AG20443 (cell line): ENCODE measurements around the gene VWA3B.

Experiments
- DNase-seq: peaks from one replicate; pipeline ENCODE4 v3.0.0; 2012; ENCODE audit warnings: low spot score, mixed read lengths

Gene VWA3B

DNA sequence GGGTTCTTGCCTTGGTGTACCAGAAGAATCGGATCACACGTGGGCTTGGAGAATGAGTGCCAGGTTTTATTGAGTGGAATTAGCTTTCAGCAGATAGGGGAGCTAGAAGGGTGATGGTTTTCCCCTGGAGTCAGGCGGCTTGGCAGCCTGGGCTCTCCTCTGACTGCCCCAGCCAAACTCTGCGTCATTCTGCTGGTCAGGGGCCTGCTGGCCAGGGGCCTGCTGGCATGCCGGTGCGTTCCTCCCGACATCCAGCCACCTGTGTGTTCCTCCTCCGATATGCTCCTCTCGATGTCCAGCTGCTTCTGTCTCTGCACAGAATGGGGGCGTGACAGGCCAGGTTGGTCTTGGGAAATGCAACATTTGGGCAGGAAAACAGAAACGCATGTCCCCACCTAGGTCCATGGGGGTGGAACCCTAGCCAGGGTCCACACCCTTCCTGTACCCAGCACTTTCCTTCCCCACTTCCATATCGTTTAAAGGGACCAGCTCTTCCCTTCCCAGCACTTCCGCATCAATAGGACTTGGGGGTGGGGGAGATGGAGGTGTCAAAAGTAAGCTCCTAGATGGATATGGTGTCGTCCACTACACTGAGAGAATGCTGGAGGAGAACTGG, 85.3 kb downstream of the VWA3B start:
- DNase-seq: no peak

GRCh38 chr2:98172951-98173350, 86.0 kb downstream of the VWA3B start:
- no peak for DNase-seq

GRCh38 chr2:98175811-98176210, 88.8 kb downstream of the VWA3B start:
- no peak for DNase-seq

DNA sequence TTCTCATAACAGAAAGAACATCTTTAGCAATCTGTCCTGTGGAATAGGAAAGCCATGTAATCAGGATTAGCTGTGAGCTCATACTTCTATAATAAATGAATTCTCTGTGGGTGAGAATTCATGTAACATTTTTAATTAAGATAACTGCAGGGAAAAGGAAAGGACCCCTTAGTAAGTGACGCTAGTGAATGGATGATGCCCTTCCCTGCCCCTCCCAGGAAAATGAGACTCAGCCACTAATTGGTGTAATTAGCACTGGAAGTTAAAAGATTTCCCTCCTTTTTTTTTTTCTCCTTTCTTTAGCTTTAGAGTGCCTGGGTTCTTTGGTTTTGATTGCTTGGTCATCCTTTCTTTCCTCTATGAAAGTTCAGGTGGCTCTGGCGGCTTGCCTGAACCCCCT, 90.3 kb downstream of the VWA3B start:
- no peak for DNase-seq

GRCh38 chr2:98177986-98178385, 91.0 kb downstream of the VWA3B start:
- no peak for DNase-seq

DNA sequence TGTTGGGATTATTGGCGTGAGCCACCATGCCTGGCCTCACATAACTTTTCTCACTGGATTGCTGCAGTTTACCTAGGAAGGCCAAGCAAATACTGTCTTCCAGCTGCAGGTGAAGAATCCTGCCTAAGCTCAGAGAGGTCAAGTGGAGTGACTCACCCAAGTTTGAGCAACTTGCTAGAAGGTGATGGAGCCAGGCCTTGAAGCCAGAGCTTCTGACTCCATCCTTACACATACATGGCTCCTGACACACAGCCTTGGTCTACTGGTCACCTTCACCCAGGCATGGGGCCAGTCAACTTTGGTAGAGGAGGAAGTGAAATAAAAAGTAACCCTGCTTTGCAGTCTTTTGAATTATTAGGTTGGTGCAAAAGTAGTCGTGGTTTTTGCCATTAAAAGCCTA, 93.5 kb downstream of the VWA3B start:
- DNase-seq: no peak

- DNase-seq: no peak
These were observed 94.4 kb downstream of the VWA3B start for GRCh38 chr2:98181346-98181745.

- DNase-seq: no peak
These were observed 98.8 kb downstream of the VWA3B start for GRCh38 chr2:98185801-98186200.

GRCh38 chr2:98187194-98187593, 100.2 kb downstream of the VWA3B start:
- DNase-seq: no peak

DNA sequence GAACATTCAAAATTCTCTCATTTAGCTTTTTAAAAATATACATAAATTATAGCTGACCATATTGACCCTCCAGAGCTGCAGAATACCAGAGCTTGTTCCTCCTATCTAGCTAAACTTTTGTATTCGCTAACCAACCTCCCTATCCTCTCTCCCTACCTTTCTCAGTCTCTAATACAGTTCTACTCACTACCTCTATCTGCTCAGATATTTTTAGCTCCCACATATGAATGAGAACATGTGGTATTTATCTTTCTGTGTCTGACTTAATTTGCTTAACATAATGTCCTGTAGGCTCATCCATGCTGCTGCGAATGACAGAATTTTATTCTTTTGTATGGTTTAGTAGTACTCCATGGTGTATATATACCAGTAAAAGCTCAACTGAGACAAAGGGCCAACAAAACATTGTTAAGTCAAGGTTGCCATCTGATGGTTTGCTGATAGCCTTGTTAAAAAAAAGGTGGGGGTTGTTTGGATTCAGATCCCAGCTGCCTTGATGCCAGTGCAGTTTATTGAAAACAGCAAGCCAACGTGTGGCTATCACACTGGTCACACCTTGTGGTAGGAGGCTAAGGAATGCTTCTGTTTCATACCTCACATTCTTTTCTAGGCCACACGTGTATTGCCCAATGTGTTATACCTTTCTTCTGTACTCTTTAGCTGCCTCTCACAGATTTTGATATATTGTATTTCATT, 101.5 kb downstream of the VWA3B start:
- no peak for DNase-seq

DNA sequence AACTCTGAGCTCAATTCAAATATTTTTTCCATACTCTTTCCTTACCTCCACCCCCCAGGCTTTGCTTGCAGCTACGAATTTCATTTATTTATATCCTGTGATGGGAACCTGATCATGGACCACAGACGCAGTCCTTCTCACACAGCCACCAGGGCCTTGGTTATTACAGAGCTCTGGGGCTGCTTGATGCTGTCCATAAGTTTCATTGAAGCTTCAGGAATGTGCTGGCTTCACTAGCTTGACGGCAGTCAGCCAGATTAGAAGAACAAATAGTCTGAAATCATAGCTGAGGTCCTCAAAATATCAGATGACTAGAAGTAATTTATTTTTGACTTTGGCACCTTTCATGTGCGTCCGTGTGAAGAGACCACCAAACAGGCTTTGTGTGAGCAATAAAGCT, 104.9 kb downstream of the VWA3B start:
- no peak for DNase-seq

DNA sequence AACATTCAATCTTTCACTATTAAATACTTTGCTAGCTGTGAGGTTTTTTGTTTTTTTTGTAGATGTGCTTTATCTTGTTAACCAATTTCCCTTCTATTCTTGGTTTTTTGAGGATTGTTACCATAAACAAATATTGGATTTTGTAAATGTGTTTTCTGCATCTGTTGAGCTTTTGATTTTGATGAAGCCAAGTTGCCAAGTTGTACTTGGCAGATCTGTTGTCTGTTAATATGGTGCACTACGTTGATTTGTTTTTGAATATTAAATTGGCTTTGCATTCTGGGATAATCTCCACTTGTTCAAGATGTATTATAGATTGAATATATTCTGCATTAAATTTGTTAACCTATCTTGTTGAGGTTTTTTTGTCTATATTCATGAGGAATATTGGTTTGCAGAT, 114.6 kb downstream of the VWA3B start:
- no peak for DNase-seq

GRCh38 chr2:98205889-98206288, 118.9 kb downstream of the VWA3B start:
- DNase-seq: no peak

DNA sequence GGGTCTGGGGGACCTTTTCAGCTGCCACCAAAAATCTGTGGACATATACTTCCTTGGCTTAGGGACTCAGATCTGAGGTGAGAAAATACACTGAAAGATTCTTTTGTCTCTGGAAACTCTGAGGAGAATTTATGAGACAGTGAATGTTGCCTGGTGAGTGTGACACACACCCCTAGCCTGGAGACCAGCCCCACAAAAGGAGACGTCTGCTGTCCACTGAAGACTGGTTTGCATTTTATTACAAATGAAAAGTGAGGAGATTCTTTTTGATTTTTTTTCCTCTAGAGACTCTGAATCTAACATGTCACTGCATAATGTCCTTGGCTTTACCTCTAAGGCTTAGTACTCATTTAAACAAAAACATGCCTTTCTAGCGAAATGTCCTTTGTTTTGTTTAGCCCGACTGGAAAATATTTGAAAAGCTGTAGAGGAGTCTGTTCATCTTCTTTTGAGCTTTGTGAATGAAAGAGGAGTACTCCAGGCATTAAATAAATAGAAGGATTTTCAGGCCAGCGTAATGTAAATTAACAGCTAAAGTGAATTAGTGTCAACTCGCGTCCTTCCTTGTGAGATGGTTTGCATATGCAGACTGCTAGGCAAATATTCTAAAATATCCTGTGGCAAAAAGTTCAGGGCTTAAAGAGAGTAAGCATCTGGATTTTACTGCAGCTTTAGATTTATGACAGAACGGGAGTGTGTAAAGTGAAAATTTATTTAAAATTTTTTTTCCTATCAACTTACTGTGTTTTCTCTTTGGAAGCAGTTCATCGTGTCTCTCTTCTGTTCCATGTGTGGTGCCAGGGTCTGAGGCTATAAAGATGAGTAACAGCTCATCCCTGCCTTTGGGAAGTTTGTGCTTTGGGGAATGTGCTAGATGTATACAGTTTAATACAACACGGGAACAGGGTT, 125.4 kb downstream of the VWA3B start:
- DNase-seq: no peak

DNA sequence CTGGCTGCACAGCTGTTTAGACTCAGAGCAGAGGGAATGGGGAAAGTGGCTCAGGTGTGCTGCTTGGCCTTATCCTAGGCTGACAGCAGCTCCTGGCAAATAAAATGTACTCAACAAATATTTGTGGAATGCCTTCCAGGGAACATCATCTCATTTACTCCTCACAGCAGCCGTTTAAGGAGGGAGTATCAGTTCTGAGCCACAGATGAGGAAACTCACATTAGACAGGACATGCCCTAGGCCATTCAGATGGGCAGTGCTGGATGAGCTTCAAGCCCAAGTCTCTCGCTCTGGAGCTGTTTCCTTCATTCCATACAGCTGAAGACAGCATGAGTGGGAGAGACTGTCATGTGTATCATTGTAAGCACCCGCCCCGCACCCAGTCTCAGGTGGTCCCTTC, 129.6 kb downstream of the VWA3B start:
- no peak for DNase-seq

- no peak for DNase-seq
These were observed 132.2 kb downstream of the VWA3B start for GRCh38 chr2:98219152-98219551.

GRCh38 chr2:98233941-98234340, 147.0 kb downstream of the VWA3B start:
- DNase-seq: no peak

DNA sequence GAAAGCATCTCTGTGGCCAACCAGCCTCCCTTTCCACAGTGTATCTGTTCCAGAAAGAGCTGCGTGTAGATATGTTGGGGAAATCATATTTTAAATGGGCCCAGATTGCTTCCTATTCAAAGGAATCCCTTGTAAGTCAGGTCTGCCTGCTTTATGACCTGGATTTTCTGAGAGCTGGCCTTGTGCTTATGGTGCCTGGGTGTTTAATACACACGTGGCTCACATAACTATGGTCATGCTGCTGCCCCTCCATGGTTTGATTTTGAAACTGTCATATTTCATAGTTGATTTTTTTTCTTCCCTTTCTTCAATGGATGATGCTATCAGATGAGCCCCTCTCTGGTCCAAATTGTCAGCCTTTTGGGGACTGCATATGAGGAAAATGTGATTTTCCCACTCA, 147.8 kb downstream of the VWA3B start:
- DNase-seq: no peak

GRCh38 chr2:98236935-98237334, 150.0 kb downstream of the VWA3B start:
- DNase-seq: no peak

DNA sequence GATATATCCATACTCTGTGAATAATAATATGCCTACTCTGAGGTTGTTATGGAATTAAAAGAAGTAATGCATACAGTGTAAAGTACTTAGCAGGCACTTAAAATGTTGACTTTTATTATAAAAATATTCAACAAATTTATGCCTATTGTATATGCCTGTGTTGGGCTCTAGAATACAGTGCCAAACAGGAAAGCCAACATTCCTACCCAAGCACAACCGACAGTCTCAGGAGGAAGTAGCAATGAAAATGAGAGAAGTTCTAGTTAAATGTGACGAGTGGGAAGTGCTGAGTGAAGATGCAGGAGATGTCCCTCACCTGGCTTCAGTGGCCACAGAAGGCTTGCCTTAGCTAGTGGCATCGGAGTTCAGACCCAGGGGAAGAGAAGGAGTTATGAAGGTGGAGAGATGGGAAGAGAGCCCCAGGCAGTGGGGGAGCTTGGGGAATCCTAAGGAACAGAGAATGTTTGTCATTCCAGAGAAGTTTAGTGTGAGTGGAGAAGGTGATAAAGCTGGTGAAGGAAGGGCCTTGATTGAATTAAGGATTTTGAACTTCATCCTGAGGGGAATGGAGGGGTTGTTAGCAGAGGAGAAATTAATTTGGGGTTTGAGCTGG, 153.9 kb downstream of the VWA3B start:
- no peak for DNase-seq

DNA sequence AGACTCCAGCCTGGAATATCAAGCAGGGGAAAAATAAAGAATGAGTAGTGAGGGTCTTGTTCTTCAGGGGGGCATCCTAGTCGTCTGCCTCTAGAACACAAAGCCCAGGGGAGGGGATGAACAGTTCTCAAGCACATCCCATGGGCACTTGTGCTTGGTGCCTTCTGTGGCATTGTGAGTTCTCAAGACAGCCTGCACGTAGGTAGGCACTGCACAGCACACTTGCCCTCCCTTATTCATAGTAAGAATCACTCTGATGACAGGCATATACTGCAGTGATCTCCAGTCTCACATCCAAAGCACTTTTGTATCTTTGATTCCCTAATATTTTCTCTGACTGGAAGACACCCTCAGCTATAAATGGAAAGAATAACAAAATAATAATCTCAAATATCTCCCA, 154.6 kb downstream of the VWA3B start:
- no peak for DNase-seq

DNA sequence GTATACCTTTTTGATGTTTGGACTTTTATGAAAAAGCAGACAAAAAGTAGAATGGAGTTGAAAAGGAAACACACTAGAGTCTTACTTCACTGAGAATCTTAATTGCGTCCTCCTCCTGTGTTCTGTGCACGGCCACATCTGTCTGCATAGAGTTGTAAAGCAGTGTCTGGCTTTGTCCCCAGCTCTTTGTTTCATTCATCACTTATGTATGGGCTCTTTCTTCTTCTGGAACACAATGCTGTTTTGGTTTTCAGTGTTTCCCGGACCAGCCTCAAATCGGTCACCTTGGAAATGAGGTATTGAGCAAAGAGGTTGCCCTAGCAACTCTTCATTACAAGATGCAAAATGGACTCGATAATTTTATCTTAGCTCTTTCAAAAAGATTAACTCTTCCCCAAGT, 155.0 kb downstream of the VWA3B start:
- no peak for DNase-seq

DNA sequence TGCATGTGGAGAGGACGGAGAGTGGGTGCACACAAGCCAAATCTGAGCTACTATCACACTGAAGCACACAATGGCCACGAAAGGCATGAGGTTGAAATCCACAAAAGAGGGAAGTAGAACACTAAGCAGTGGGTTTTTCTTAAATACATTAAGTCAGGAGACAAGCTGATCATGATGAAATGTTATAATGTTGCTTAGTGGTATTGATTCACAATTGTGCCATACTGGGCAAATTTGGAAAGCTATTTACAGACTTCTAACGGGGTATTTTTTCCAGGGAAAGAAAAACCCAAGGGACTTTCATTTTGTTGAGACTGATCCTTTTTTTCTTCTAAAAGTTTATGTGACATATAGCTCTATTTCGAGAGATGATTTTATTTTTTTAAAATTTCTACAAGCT, 158.5 kb downstream of the VWA3B start:
- no peak for DNase-seq
